ENCODE data around the gene FAM163B. TPM values are rescaled to one million over a fixed set of nuclear protein-coding genes. Genes with fewer than 3 reads are reported as not detected.

Gene FAM163B
- total RNA-seq, 1 donor from 2014 or later: not detected

DNA sequence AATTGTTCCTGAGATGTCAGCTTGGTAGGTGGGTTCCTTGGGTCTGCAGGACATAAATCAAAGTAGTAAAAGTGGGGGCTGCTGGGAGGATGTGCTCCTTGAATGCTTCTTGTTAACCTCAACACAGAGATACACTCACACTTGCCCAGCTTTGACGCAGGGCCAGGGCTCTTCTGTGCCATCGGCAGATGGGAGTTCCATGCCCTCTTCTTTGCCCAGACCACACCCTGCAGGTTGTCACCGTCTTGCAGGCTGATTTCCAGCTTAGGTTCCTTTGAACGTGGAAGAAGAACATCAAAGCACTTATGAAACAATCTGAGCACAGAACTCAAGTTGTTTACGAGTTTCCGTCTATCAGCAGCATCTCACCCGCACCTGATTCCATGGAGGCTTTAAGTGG is 38.0 kb upstream of the FAM163B start:
- Mint-ChIP-seq H3K27me3 (peaks cover 9% of the 10 kb centered on the region), H3K27ac (no peak overlapping the region), H3K4me3 (no peak overlapping the region), H3K4me1 (no peaks in the 10 kb centered on the region), H3K36me3 (ENCODE audit: low read depth) (no peaks in the 10 kb centered on the region), H3K9me3 (no peaks in the 10 kb centered on the region)
- POLR2A ChIA-PET: no interaction called here
- CTCF ChIA-PET: no interaction called here
- ATAC-seq (ENCODE audit: low read depth) (no peak), DNase-seq (no peak)
- TF ChIP-seq, protein P1, sequence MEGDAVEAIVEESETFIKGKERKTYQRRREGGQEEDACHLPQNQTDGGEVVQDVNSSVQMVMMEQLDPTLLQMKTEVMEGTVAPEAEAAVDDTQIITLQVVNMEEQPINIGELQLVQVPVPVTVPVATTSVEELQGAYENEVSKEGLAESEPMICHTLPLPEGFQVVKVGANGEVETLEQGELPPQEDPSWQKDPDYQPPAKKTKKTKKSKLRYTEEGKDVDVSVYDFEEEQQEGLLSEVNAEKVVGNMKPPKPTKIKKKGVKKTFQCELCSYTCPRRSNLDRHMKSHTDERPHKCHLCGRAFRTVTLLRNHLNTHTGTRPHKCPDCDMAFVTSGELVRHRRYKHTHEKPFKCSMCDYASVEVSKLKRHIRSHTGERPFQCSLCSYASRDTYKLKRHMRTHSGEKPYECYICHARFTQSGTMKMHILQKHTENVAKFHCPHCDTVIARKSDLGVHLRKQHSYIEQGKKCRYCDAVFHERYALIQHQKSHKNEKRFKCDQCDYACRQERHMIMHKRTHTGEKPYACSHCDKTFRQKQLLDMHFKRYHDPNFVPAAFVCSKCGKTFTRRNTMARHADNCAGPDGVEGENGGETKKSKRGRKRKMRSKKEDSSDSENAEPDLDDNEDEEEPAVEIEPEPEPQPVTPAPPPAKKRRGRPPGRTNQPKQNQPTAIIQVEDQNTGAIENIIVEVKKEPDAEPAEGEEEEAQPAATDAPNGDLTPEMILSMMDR (IDR thresholded peaks at IDR 0.05): no peak
- intact Hi-C loops (cut with micrococcal nuclease): no loop called here

DNA sequence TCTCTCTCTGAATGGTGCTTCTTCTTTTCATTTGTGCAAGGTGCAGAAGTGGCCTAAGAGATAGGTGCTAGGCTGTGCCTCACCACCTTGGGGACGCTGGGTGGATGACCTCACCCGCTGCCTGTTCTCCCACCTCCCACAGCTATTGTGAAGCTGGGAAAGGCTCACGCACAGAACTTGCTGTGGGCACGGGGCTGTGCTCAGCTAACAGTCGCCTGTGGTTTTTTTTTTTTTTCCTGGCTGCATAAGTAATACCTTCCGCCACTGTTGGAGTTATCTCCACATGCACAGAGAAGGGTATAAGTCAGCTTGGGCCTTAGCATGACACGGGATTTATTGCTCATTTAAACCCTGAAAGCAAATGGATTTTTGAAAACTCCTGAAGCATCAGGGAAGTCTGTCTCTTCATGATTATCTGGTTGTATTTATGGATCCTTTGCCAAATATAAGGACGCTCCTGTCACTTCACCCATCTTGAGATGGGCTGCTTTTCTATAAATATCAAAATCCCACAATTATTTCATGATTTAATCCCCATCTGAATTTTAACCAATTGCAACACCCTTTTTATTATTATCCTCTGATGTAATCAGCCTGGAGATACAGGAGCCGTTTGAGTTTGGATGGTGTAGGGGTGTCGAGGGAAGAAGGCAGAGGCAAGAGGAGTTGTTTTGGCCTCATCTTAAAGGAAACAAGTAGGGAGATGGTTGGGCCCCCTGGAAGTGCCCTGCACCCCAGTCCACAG is 36.0 kb upstream of the FAM163B start:
- Mint-ChIP-seq H3K36me3 (ENCODE audit: low read depth) (no peaks in the 10 kb centered on the region), H3K9me3 (no peaks in the 10 kb centered on the region), H3K4me1 (no peaks in the 10 kb centered on the region), H3K4me3 (no peak overlapping the region), H3K27me3 (peaks cover 14% of the 10 kb centered on the region), H3K27ac (no peak overlapping the region)
- no peak for ATAC-seq (ENCODE audit: low read depth)
- ChIA-PET CTCF (no interaction called here), POLR2A (no interaction called here)
- TF ChIP-seq, protein P1 (IDR thresholded peaks at IDR 0.05): no peak
- no peak for DNase-seq
- intact Hi-C loops (cut with micrococcal nuclease): no loop called here

DNA sequence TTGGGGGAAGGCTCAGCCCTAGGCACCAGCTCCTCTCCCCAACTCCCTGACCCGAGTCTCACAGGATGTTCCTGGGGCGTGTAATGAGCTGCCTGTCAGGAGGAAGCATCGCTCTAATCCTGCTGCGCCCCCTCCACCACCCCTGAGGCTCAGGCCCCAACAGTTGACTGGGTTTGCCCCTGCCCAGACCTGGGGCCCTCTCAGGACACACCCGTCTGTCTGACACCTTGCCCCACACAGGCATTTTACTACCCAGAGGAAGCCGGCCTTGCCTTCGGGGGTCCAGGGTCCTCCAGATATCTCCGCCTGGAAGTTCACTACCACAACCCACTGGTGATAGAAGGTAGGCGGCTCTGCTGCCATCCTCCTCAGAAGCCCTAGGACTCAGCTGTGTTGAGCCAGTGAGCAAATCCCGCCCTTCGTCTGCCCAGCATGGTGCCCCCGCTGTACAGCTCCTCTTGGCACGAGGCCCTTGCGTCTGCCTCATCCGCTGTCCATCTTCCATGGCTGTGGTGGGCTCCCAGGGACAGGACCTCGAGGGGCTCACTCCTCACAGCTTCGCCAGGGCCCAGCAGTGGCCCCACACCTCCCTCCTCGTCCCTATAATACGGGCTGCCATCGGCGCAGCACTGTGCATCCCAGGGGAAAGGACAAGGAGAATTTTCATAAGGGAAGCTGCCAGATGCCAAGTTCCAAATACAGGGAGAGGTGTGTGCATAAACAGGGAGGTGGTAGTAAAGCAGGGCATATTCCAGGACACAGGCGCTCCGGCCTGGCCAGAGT is 35.0 kb upstream of the FAM163B start:
- intact Hi-C loops (cut with micrococcal nuclease): no loop called here

DNA sequence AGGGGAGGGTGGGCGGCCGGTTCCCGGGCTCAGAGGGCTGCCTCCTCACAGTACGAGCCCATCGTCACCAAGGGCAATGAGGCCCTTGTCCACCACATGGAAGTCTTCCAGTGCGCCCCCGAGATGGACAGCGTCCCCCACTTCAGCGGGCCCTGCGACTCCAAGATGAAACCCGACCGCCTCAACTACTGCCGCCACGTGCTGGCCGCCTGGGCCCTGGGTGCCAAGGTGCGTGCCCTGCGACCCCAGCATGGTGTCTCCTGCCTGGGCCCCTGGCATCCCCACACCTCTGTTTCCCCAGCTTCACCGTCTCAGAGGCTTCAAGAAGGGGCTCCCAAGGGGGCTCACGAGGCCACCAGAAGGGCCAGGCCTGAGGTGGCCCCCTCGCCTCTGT is 34.2 kb upstream of the FAM163B start:
- DNase-seq: no peak
- Mint-ChIP-seq H3K27ac (no peak overlapping the region), H3K4me3 (no peak overlapping the region), H3K27me3 (peaks cover 14% of the 10 kb centered on the region), H3K4me1 (no peaks in the 10 kb centered on the region), H3K9me3 (no peaks in the 10 kb centered on the region), H3K36me3 (ENCODE audit: low read depth) (no peaks in the 10 kb centered on the region)
- intact Hi-C loops (cut with micrococcal nuclease): no loop called here
- ChIA-PET POLR2A (no interaction called here), CTCF (no interaction called here)
- TF ChIP-seq, protein P1 (IDR thresholded peaks at IDR 0.05): no peak
- ATAC-seq (ENCODE audit: low read depth): no peak

More for the DNA sequence above, 35.0 kb upstream of the FAM163B start:
- Mint-ChIP-seq H3K4me3 (no peak overlapping the region), H3K36me3 (ENCODE audit: low read depth) (no peaks in the 10 kb centered on the region), H3K4me1 (no peaks in the 10 kb centered on the region), H3K27me3 (peaks cover 14% of the 10 kb centered on the region), H3K27ac (no peak overlapping the region), H3K9me3 (no peaks in the 10 kb centered on the region)
- TF ChIP-seq, protein P1 (IDR thresholded peaks at IDR 0.05): no peak
- no peak for DNase-seq
- POLR2A ChIA-PET: no interaction called here
- no peak for ATAC-seq (ENCODE audit: low read depth)
- CTCF ChIA-PET: no interaction called here

DNA sequence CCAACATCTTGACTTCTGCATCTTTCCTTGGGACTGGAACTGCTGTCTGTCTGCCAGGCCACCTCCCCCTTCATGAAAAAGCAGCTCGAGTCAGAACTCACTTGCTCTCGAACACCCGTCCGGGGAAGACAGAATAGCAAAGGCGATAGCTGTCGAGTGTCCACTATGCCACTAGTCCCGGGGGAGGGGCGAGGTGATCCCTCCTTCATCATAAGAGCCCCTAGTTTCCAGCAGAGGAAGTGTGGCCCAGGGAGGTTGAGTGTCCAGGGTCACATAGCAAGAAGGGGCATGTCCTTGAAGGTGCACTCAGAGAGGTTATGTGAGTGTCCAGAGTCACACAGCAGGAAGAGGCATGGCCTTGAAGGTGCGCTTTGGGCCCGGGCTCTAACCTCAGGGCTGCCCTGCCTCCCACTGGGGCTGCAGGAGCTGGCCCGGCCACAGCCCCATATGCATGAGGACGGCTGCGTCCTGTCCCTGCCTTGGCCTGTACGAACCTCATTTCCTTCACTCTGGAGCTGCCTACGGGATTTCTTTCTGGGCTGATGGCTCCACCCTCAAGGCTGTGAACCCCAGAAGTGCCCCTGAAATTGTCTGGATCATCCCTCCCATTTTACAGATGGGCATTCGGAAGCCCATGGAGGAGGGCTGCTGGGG is 33.6 kb upstream of the FAM163B start:
- DNase-seq: no peak
- no peak overlapping the region for H3K4me3 Mint-ChIP-seq
- H3K36me3 Mint-ChIP-seq (ENCODE audit: low read depth): no peaks in the 10 kb centered on the region

More for the DNA sequence above, 33.6 kb upstream of the FAM163B start:
- Mint-ChIP-seq H3K27ac (no peak overlapping the region), H3K9me3 (no peaks in the 10 kb centered on the region), H3K27me3 (peaks cover 14% of the 10 kb centered on the region), H3K4me1 (no peaks in the 10 kb centered on the region)
- intact Hi-C loops (cut with micrococcal nuclease): no loop called here
- ATAC-seq (ENCODE audit: low read depth): no peak
- ChIA-PET CTCF (no interaction called here), POLR2A (no interaction called here)
- TF ChIP-seq, protein P1 (IDR thresholded peaks at IDR 0.05): no peak

Data from activated B cell treated with CpG ODN at 0.5 μM for 24 hours (primary cell).